GM21423 (cell line): ENCODE results near the gene S100A13.

Experiments used
- ATAC-seq: cut with Tn5 transposase; IDR thresholded peaks from one replicate; pipeline ENCODE4 v1.9.1; 2021; ENCODE audit warnings: mild to moderate bottlenecking, moderate library complexity; ENCODE audit not compliant: unreplicated experiment

S100A13 gene

GRCh38 chr1:153628638-153629342 lies 1.5 kb upstream of the S100A13 start:
- ATAC-seq = no peak

GRCh38 chr1:153627715-153628626 lies 666 bp upstream of the S100A13 start, which contains the start of gene S100A1:
S100A1 (plus strand) TSS chr1:153628434; CDS start chr1:153630522, 2,088 bp downstream.
- no peak for ATAC-seq

- ATAC-seq = no peak
Measured at GRCh38 chr1:153626477-153626903, 815 bp downstream of the S100A13 start.

- no peak for ATAC-seq
Measured at GRCh38 chr1:153624965-153625611, 2.2 kb downstream of the S100A13 start.

- ATAC-seq = no peak
Measured at GRCh38 chr1:153623101-153623500, 4.2 kb downstream of the S100A13 start.

GRCh38 chr1:153619171-153619570 lies 8.1 kb downstream of the S100A13 start:
- ATAC-seq = no peak

- ATAC-seq = no peak
Measured at GRCh38 chr1:153617663-153618062, 9.6 kb downstream of the S100A13 start.

- no peak for ATAC-seq
Measured at GRCh38 chr1:153616917-153617311, 10.4 kb downstream of the S100A13 start.

- ATAC-seq = no peak
Measured at GRCh38 chr1:153616144-153616916, 11.0 kb downstream of the S100A13 start, which contains the start of gene S100A14. S100A14 (minus strand) TSS chr1:153616325; CDS start chr1:153615858, 467 bp downstream.

- ATAC-seq = no peak
Measured at GRCh38 chr1:153615406-153615805, 11.9 kb downstream of the S100A13 start.

- ATAC-seq = no peak
Measured at GRCh38 chr1:153614906-153615305, 12.4 kb downstream of the S100A13 start.

GRCh38 chr1:153614189-153614900 lies 13.0 kb downstream of the S100A13 start:
- ATAC-seq = no peak

- ATAC-seq = no peak
Measured at GRCh38 chr1:153613406-153613805, 13.9 kb downstream of the S100A13 start.

- no peak for ATAC-seq
Measured at GRCh38 chr1:153612755-153613331, 14.5 kb downstream of the S100A13 start, which contains the start of gene S100A16. S100A16 (minus strand) TSS chr1:153613137; CDS start chr1:153608151, 4,986 bp downstream.

GRCh38 chr1:153612111-153612754 lies 15.1 kb downstream of the S100A13 start:
- no peak for ATAC-seq

- no peak for ATAC-seq
Measured at GRCh38 chr1:153611356-153611755, 15.9 kb downstream of the S100A13 start.

GRCh38 chr1:153610811-153611301 lies 16.4 kb downstream of the S100A13 start:
- ATAC-seq = no peak

- no peak for ATAC-seq
Measured at GRCh38 chr1:153610334-153610733, 17.0 kb downstream of the S100A13 start.

- no peak for ATAC-seq
Measured at GRCh38 chr1:153609585-153609907, 17.8 kb downstream of the S100A13 start.
